Activated naive CD4-positive, alpha-beta T cell treated with anti-CD3 and anti-CD28 coated beads for 36 hours (primary cell): ENCODE measurements around the gene SPDYE2. TPM values are rescaled to one million over a fixed set of nuclear protein-coding genes. Genes with fewer than 3 reads are reported as not detected.
"Not testable (repeated sequence)": the region's sequence is repeated elsewhere in the genome, so short reads cannot be mapped to it uniquely, and the experiment has no call there.

Experiments
- CTCF ChIA-PET: fragments of 350-600 bp; sonication (Branson Sonifier 250); formaldehyde crosslinking; loops from one replicate; lab custom pipeline; 2021; ENCODE audit warnings: antibody characterized with exemption; lab: Charles Lee
- DNase-seq: peaks from one replicate; pipeline ENCODE4 v3.0.0-alpha.2; 2020
- H3K27ac Mint-ChIP-seq: one replicate; pipeline ENCODE4 v1.8.0; 2021; ENCODE audit warnings: mild to moderate bottlenecking, mixed read lengths
- H3K27me3 Mint-ChIP-seq: one replicate; pipeline ENCODE4 v1.8.0; 2021; ENCODE audit warnings: low read depth, mixed read lengths
- H3K36me3 Mint-ChIP-seq: one replicate; pipeline ENCODE4 v1.8.0; 2021; ENCODE audit warnings: low read depth, mixed read lengths
- H3K4me1 Mint-ChIP-seq: one replicate; pipeline ENCODE4 v1.8.0; 2021; ENCODE audit warnings: low read depth, mixed read lengths
- H3K4me3 Mint-ChIP-seq: one replicate; pipeline ENCODE4 v1.8.0; 2021; ENCODE audit warnings: mild to moderate bottlenecking, moderate library complexity, mixed read lengths
- H3K9me3 Mint-ChIP-seq: one replicate; pipeline ENCODE4 v1.8.0; 2021; ENCODE audit warnings: mixed read lengths
- intact Hi-C: fragments of 100-400 bp; cut with micrococcal nuclease; formaldehyde crosslinking; loops from one replicate; pipeline ENCODE4 v1.15.1; 2023
- total RNA-seq, 2 experiments: library from RNA; stranded (reverse); gene quantifications; one replicate each; pipeline ENCODE4 v1.2.3, GENCODE V29; 2021

Gene SPDYE2
- total RNA-seq, 2 experiments from 2014 or later = not detected

DNA sequence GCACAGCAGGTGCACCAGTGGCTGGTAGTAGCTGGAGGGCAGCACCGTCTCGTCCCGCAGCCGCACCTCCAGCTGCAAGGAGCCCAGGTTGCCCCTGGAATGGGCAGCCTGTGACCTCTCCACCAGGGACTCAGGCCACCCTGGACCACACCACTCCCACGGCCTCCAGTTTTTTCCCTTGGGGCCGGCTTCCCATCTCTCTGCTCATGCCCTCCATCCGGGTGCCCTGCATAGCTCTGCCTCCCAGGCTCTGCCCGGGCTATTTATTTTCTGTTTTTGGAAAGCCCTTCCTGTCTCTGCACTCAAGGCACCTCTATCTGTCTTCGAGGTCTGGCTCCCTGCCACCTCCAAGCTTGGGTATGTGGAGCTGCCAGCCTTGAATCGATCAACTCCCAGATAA, 45.0 kb downstream of the SPDYE2 start:
- CTCF ChIA-PET = not testable (repeated sequence)

DNA sequence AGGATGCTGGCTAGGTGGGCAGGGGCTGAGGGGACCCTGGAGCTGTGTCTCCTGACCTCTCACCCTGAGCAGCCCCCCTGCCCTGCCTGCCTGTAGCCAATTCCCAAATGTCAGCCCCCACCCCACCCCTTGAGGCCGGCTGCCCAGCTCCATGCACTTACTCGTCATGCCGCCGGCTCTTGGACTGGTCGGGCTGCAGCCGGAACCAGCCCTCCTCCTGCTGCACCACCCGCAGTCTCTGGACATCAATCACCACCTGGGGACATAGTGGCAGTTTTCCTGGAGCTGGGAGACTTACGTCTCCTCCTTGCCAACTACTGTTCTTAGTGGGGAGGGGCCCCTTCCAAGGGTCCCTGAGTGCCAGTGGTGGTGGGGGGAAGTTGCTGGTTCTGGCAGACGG, 48.7 kb downstream of the SPDYE2 start:
- not testable (repeated sequence) for H3K27ac Mint-ChIP-seq, H3K9me3 Mint-ChIP-seq, DNase-seq

More for the DNA sequence above, 45.0 kb downstream of the SPDYE2 start:
- H3K4me1 Mint-ChIP-seq, H3K4me3 Mint-ChIP-seq, H3K27ac Mint-ChIP-seq, H3K9me3 Mint-ChIP-seq, H3K27me3 Mint-ChIP-seq, H3K36me3 Mint-ChIP-seq, intact Hi-C loops, DNase-seq: not testable (repeated sequence)

DNA sequence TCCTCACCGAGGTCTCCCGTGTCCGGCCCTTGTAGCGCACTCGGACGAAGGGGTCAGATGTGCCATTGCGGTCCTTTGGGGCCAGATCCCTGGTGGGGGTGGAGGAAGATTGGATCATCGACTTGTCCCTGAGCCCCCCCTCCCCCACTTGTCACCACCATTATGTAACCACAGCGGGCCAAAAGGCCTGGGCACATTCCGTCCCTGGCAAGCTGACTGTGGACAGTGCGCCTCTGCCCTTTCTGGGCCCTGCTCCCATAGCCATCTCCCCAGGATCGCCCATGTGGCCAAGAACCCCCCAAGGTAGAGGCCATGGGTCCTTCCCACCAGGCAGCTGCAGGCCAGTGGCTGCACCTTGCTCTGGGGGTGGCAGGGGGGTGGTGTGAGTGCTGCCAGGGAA, 51.3 kb downstream of the SPDYE2 start:
- H3K9me3 Mint-ChIP-seq, H3K4me1 Mint-ChIP-seq, intact Hi-C loops, H3K36me3 Mint-ChIP-seq, H3K4me3 Mint-ChIP-seq, H3K27ac Mint-ChIP-seq, H3K27me3 Mint-ChIP-seq, CTCF ChIA-PET, DNase-seq: not testable (repeated sequence)

More for the DNA sequence above, 48.7 kb downstream of the SPDYE2 start:
- H3K4me1 Mint-ChIP-seq, H3K36me3 Mint-ChIP-seq, H3K4me3 Mint-ChIP-seq, H3K27me3 Mint-ChIP-seq, intact Hi-C loops, CTCF ChIA-PET: not testable (repeated sequence)

DNA sequence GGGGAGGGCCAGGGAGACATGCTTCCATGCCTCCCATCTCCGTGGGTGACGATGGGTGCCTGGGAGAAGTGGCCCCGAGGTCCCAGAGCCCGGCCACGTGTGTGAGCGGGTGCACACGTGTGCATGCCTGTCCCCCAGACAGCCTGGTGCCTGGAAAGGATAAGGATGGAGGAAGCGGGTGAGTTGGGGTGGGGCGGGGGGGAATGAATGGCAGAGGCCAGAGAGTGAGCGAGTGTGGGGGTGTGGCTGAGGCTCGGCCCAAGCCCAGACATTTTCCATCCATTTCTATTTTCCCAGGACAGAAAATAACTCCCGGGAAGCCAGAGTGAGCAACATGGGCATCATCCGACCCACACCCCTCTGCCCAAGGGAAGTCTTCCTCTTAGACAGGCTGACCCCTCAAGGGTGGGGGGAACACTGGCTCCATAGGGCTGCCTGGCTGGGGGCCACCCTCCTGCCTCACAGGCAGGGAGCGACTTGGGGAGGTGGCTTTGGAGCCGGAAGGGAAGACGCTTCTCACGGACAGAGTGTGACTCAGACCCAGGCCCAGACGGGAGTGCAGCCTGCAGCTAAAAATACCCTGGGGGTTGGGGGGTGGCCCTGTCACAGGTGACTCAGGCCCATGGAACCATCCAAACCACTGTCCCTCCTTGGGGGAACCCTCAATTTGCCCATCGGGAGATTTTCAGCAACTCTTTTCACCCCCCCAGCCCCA, 53.6 kb downstream of the SPDYE2 start:
- H3K4me1 Mint-ChIP-seq, H3K4me3 Mint-ChIP-seq, CTCF ChIA-PET, H3K27ac Mint-ChIP-seq, DNase-seq, intact Hi-C loops, H3K27me3 Mint-ChIP-seq, H3K9me3 Mint-ChIP-seq, H3K36me3 Mint-ChIP-seq: not testable (repeated sequence)

DNA sequence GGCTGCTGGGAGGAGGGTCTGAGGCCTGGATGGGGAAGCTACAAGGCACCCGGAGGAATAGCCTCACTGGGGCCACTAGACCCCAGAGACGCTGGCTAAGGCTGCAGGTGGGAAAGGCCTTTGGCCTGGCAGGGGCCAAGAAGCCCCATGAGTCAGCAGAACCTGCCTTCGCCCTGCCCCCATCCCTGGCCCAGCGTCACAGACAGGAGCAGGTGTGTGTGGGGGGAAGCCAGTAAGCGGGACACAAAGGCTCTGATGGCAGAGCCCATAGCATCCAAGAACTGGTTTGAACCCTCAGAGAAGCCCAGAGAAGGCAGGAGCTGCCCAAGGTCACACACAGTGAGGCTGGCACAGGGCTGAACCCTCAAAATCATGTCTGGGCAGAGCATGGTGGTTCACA, 55.8 kb downstream of the SPDYE2 start:
- H3K4me3 Mint-ChIP-seq, H3K36me3 Mint-ChIP-seq, H3K27ac Mint-ChIP-seq, H3K4me1 Mint-ChIP-seq, H3K9me3 Mint-ChIP-seq, H3K27me3 Mint-ChIP-seq, CTCF ChIA-PET, DNase-seq, intact Hi-C loops: not testable (repeated sequence)

DNA sequence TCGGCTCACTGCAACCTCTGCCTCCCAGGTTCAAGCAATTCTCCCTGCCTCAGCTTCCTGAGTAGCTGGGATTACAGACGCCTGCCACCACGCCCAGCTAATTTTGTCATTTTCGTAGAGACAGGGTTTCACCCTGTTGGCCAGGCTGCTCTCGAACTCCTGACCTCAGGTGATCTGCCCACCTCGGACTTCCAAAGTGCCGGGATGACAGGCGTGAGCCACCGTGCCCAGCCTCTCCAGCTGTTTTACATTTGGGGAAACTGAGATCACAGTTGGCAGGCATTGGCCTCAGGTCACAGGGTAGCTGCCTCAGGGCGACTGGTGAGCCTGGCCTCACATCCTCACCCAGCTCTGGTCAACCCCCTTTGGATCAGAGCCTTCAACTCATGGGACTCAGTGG, 58.7 kb downstream of the SPDYE2 start:
- H3K4me1 Mint-ChIP-seq, intact Hi-C loops, DNase-seq, H3K9me3 Mint-ChIP-seq, H3K27ac Mint-ChIP-seq, H3K4me3 Mint-ChIP-seq, H3K27me3 Mint-ChIP-seq, CTCF ChIA-PET, H3K36me3 Mint-ChIP-seq: not testable (repeated sequence)

DNA sequence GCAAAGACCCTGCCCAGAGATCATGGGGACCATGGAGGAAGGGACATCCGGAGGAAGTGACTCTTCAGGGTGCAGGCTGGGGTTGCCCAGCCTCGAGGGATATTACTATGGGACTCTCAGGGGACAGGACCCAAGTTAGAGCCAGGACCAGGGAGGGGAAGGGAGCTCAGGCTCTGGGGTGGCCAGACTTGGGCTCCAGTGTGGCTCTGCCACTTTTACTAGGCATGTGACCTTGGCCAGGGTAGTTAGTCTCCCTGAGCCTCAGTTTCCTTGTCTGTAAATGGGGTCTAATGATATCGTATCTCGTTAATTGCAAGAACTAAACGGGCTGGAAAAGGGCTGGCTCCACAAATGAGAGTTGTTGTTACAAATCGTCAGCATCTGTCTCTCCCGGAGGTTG, 59.4 kb downstream of the SPDYE2 start:
- CTCF ChIA-PET, H3K27me3 Mint-ChIP-seq, DNase-seq, H3K4me1 Mint-ChIP-seq, intact Hi-C loops, H3K27ac Mint-ChIP-seq, H3K9me3 Mint-ChIP-seq, H3K36me3 Mint-ChIP-seq, H3K4me3 Mint-ChIP-seq: not testable (repeated sequence)

DNA sequence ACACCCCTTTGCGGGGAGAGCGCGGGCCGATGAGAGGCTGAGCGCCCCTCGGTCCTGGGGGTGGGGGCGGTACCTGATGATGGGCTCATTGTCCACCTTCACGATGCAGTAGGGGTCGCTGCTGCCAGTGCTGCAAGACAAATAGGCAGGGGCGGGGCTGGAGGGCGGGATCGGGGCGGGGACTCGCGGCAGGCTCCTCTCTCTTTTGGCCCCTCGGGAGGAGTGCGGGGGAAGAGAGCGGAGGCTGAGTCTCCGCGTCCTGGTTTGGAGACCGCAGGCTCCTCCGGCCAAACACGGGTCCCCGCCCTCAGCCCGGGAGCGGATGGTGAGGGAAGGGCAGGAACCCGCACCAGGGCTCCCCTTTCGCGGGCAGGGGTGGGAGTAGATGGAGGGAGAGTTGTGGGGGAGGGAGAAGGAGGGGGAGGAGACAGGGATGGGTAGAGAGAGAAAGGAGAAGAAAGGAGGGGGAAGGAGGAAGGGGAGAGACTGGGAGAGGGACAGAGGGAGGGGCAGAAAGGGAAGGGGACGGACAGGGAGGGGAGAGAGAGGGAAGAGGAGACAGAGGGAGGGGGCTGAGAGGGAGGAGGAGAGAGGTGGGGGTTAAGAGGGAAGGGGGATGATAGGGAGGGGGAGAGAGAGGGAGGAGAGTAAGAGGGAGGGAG, 60.1 kb downstream of the SPDYE2 start:
- H3K36me3 Mint-ChIP-seq, H3K27ac Mint-ChIP-seq, CTCF ChIA-PET, H3K4me1 Mint-ChIP-seq, H3K9me3 Mint-ChIP-seq, H3K4me3 Mint-ChIP-seq, intact Hi-C loops, DNase-seq, H3K27me3 Mint-ChIP-seq: not testable (repeated sequence)

DNA sequence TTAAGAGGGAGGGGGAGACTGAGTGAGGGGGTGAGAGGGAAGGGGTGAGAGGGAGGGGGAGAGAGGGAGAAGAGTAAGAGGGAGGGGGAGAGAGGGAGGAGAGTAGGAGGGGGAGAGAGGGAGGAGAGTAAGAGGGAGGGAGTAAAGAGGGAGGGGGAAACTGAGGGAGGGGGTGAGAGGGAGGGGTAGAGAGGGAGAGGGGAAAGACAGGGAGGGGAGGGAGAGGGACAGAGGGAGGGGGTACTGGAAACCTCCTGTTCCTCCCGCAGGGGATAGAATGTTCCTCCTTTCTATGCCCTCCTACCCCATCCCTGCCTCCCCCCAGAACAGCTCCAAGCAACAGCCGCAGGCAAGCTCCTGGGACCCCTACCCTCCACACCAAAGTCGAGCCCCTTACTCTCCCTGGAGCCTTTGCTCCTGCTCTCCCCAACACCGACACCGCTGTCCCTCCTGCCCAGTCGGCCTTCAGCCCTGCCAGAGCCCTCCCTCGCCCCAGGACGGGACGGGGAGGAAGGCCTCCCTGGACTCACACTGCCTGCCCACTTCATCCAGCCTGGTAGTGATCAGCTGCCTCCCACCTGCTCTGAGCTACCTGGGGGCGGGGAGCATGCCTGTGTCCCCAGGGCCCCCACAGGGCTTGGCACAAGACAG, 60.8 kb downstream of the SPDYE2 start:
- DNase-seq, H3K27ac Mint-ChIP-seq, H3K9me3 Mint-ChIP-seq, H3K36me3 Mint-ChIP-seq, H3K4me3 Mint-ChIP-seq, intact Hi-C loops, H3K27me3 Mint-ChIP-seq, CTCF ChIA-PET, H3K4me1 Mint-ChIP-seq: not testable (repeated sequence)

Other genes starting within 250 kb of the SPDYE2 start
- gene SPDYE6, start 194.8 kb upstream of the SPDYE2 start, total RNA-seq = not detected
- gene PRKRIP1, start 154.9 kb upstream of the SPDYE2 start, total RNA-seq = 10 to 100 TPM; 17.8 to 18.5 TPM
- 10 to 100 TPM; 15.4 to 16.4 TPM for gene ORAI2, start 117.7 kb upstream of the SPDYE2 start, total RNA-seq
- 1 to 10 TPM; 5.7 to 6.4 TPM for gene ALKBH4, start 86.4 kb upstream of the SPDYE2 start, total RNA-seq
- gene LRWD1, start 86.2 kb upstream of the SPDYE2 start, total RNA-seq = 10 to 100 TPM in 1 of 2 experiments, 1 to 10 TPM in 1; 9.4 to 11.0 TPM
- 10 to 100 TPM; 43.9 to 47.1 TPM for gene POLR2J, start 72.3 kb upstream of the SPDYE2 start, total RNA-seq
- 10 to 100 TPM; 16.2 to 17.4 TPM for gene RASA4B, start 33.4 kb upstream of the SPDYE2 start, total RNA-seq
- 1 to 10 TPM; 5.5 to 8.2 TPM for gene UPK3BL2, start 7.5 kb upstream of the SPDYE2 start, total RNA-seq
- 10 to 100 TPM; 15.3 to 15.5 TPM for gene POLR2J3, start 21.4 kb downstream of the SPDYE2 start, total RNA-seq
- gene RASA4, start 65.5 kb downstream of the SPDYE2 start, total RNA-seq = 10 to 100 TPM; 40.0 to 43.4 TPM
- 1 to 10 TPM; 9.6 to 9.7 TPM for gene UPK3BL1, start 91.6 kb downstream of the SPDYE2 start, total RNA-seq
- under 1 TPM in 1 of 2 experiments, not detected in 1; 0.19 TPM for gene SPDYE2B, start 99.1 kb downstream of the SPDYE2 start, total RNA-seq
- 1 to 10 TPM; 4.8 to 5.6 TPM for gene POLR2J2, start 120.4 kb downstream of the SPDYE2 start, total RNA-seq
- 1 to 10 TPM; 5.3 to 6.3 TPM for gene FAM185A, start 197.8 kb downstream of the SPDYE2 start, total RNA-seq